HCT116 (cell line): ENCODE measurements around the gene PIEZO2. TPM values are rescaled to one million over a fixed set of nuclear protein-coding genes. Genes with fewer than 3 reads are reported as not detected.

Experiments
- ATAC-seq: fragments of 200-7000 bp; cut with Tn5 transposase; 2 replicates; pipeline ENCODE4 v1.9.1; 2020; ENCODE audit warnings: mild to moderate bottlenecking, moderate library complexity
- BruUV-seq: library from RNA; stranded (reverse); fragments of 400-500 nt; replicated peaks from 2 replicates; lab custom pipeline; 2021; lab: Mats Ljungman, UMichigan
- CTCF ChIA-PET: fragments of 300-600 bp; sonication (Branson Sonifier 250); formaldehyde crosslinking; loops from one replicate; lab custom pipeline; 2021; ENCODE audit warnings: antibody characterized with exemption; lab: Charles Lee
- POLR2A ChIA-PET: fragments of 300-600, 350-600 bp; sonication (Branson Sonifier 250); formaldehyde crosslinking; loops from one replicate; lab custom pipeline; 2021; ENCODE audit warnings: antibody characterized with exemption; lab: Charles Lee
- RAD21 ChIA-PET, 2 experiments: fragments of 300-600 bp; sonication (Branson Sonifier 250); formaldehyde crosslinking; loops; one replicate each; lab custom pipeline; 2023; ENCODE audit warnings: low total read pairs in 2 of 2; ENCODE audit not compliant: uncharacterized antibody in 2 of 2, unreplicated experiment in 2 of 2, low non-redundant PET in 1 of 2; lab: Charles Lee
- DNase-seq: peaks from one replicate; pipeline ENCODE4 v3.0.0-alpha.2; 2010; ENCODE audit warnings: low read depth, low spot score
- H2AFZ ChIP-seq: fragments of 200-600 bp; shearing (Covaris generic), sonication (generic); 2 replicates; pipeline ENCODE4 v1.6.1; 2017; ENCODE audit warnings: low read depth, mixed run types, mixed read lengths, antibody characterized with exemption, low read length; ENCODE audit not compliant: poor library complexity, severe bottlenecking
- H3K27ac ChIP-seq: 2 replicates; pipeline ENCODE4 v1.5.1; 2012; ENCODE audit warnings: low read depth, low read length
- H3K27me3 ChIP-seq: fragments of 200-600 bp; sonication (generic); 2 replicates; pipeline ENCODE4 v1.6.1; 2016; ENCODE audit warnings: mixed run types, low read length, mixed read lengths; ENCODE audit not compliant: insufficient read depth
- H3K36me3 ChIP-seq, 2 experiments: fragments of 200-500 bp in 1 of 2; fragments of 200-600 bp in 1 of 2; sonication (Bioruptor generic) in 1 of 2; sonication (generic) in 1 of 2; 2 replicates each; pipeline versions ENCODE4 v1.5.1 to v1.6.1; 2014 to 2016; ENCODE audit warnings: low read length in 2 of 2, inconsistent platforms in 1 of 2, mixed read lengths in 1 of 2, mixed run types in 1 of 2; ENCODE audit not compliant: insufficient read depth in 2 of 2, control insufficient read depth in 1 of 2
- H3K4me1 ChIP-seq, 2 experiments: fragments of 200-600 bp in 1 of 2; sonication (generic) in 1 of 2; 2 replicates each; pipeline versions ENCODE4 v1.5.1 to v1.6.1; 2012 to 2017; ENCODE audit warnings: low read length in 2 of 2, inconsistent platforms in 1 of 2, mild to moderate bottlenecking in 1 of 2, mixed read lengths in 1 of 2, mixed run types in 1 of 2, moderate library complexity in 1 of 2; ENCODE audit not compliant: insufficient read depth in 2 of 2, control insufficient read depth in 1 of 2
- H3K4me2 ChIP-seq: fragments of 200-600 bp; sonication (generic); 2 replicates; pipeline ENCODE4 v1.6.1; 2017; ENCODE audit warnings: mixed run types, low read length, mixed read lengths
- H3K4me3 ChIP-seq, 2 experiments: fragments of 200-600 bp in 1 of 2; sonication (generic) in 1 of 2; replicated peaks in 1 of 2; 2 replicates each; pipeline ENCODE4 v1.5.1; 2011 to 2016; ENCODE audit warnings: low read length in 2 of 2, control low read depth in 1 of 2, low read depth in 1 of 2, mild to moderate bottlenecking in 1 of 2, mixed read lengths in 1 of 2, mixed run types in 1 of 2
- H3K79me2 ChIP-seq: fragments of 200-600 bp; sonication (generic); 2 replicates; pipeline ENCODE4 v1.6.1; 2017; ENCODE audit warnings: mild to moderate bottlenecking, mixed run types, low read length, moderate library complexity, mixed read lengths; ENCODE audit not compliant: insufficient read depth
- H3K9ac ChIP-seq: fragments of 200-600 bp; sonication (generic); 2 replicates; pipeline ENCODE4 v1.6.1; 2016; ENCODE audit warnings: low read length, mixed read lengths
- H3K9me2 ChIP-seq: fragments of 200-600 bp; sonication (generic), shearing (Covaris generic); 2 replicates; pipeline ENCODE4 v1.6.1; 2017; ENCODE audit warnings: mixed run types, mild to moderate bottlenecking, moderate library complexity; ENCODE audit not compliant: insufficient read depth
- H3K9me3 ChIP-seq, 2 experiments: fragments of 200-500 bp in 1 of 2; fragments of 200-600 bp in 1 of 2; sonication (Bioruptor generic) in 1 of 2; sonication (generic) in 1 of 2; 2 replicates each; pipeline ENCODE4 v1.6.1; 2014 to 2017; ENCODE audit warnings: low read length in 2 of 2, mixed read lengths in 2 of 2, inconsistent platforms in 1 of 2, low read depth in 1 of 2, mild to moderate bottlenecking in 1 of 2, mixed run types in 1 of 2, moderate library complexity in 1 of 2; ENCODE audit not compliant: control insufficient read depth in 1 of 2, insufficient read depth in 1 of 2
- H4K20me1 ChIP-seq: fragments of 200-600 bp; sonication (generic), shearing (Covaris generic); 2 replicates; pipeline ENCODE4 v1.6.1; 2017; ENCODE audit warnings: mixed run types, mild to moderate bottlenecking, moderate library complexity; ENCODE audit not compliant: insufficient read depth
- CBX3 ChIP-seq: IDR thresholded peaks from 2 replicates; pipeline ENCODE4 v1.6.1; 2012; ENCODE audit warnings: low read depth
- CEBPB ChIP-seq: IDR thresholded peaks from 2 replicates; pipeline ENCODE4 v1.6.1; 2012; ENCODE audit warnings: low read depth
- CTCF ChIP-seq, 3 experiments: fragments of 200-600 bp in 1 of 3; sonication (generic) in 1 of 3; IDR thresholded peaks in 2 of 3; conservative IDR thresholded peaks in 1 of 3; 2 replicates each; pipeline ENCODE4 v1.5.1; 2012 to 2017; ENCODE audit warnings: low read depth in 2 of 3, low read length in 2 of 3, antibody characterized with exemption in 1 of 3, borderline replicate concordance in 1 of 3, control low read depth in 1 of 3, mild to moderate bottlenecking in 1 of 3, mixed read lengths in 1 of 3, mixed run types in 1 of 3, moderate library complexity in 1 of 3; ENCODE audit not compliant: insufficient read depth in 1 of 3
- EGR1 ChIP-seq: IDR thresholded peaks from 2 replicates; pipeline ENCODE4 v1.6.1; 2012; ENCODE audit warnings: low read depth
- ELF1 ChIP-seq: IDR thresholded peaks from 2 replicates; pipeline ENCODE4 v1.6.1; 2012; ENCODE audit warnings: low read depth, borderline replicate concordance
- EZH2 ChIP-seq: fragments of 200-600 bp; sonication (generic); IDR thresholded peaks from 2 replicates; pipeline ENCODE4 v1.6.1; 2017; ENCODE audit warnings: antibody characterized with exemption, mixed run types
- JUND ChIP-seq: IDR thresholded peaks from 2 replicates; pipeline ENCODE4 v1.6.1; 2012
- MAX ChIP-seq: IDR thresholded peaks from 2 replicates; pipeline ENCODE4 v1.6.1; 2012
- POLR2AphosphoS5 ChIP-seq: IDR thresholded peaks from 2 replicates; pipeline ENCODE4 v1.6.1; 2011; ENCODE audit warnings: mild to moderate bottlenecking, low read depth, low read length, moderate library complexity
- RAD21 ChIP-seq: IDR thresholded peaks from 2 replicates; pipeline ENCODE4 v1.6.1; 2012; ENCODE audit warnings: low read depth, mild to moderate bottlenecking
- SIN3A ChIP-seq: IDR thresholded peaks from 2 replicates; pipeline ENCODE4 v1.6.1; 2012; ENCODE audit warnings: low read depth
- SP1 ChIP-seq: IDR thresholded peaks from 2 replicates; pipeline ENCODE4 v1.6.1; 2012; ENCODE audit warnings: low read depth
- TCF7L2 ChIP-seq: IDR thresholded peaks from 2 replicates; pipeline ENCODE4 v1.7.0; 2011; ENCODE audit warnings: borderline replicate concordance, inconsistent platforms; ENCODE audit not compliant: insufficient read depth, insufficient read length; ENCODE audit errors: extremely low read depth
- ZBTB33 ChIP-seq: IDR thresholded peaks from 2 replicates; pipeline ENCODE4 v1.6.1; 2011; ENCODE audit warnings: mild to moderate bottlenecking, low read length, moderate library complexity; ENCODE audit not compliant: insufficient replicate concordance; ENCODE audit errors: extremely low read depth
- ZFX ChIP-seq: fragments of 450-650 bp; IDR thresholded peaks from 2 replicates; pipeline ENCODE4 v1.6.1; 2017
- ZNF274 ChIP-seq: fragments of 200-500 bp; sonication (Bioruptor generic); IDR thresholded peaks from 2 replicates; pipeline ENCODE4 v1.6.1; 2014; ENCODE audit warnings: mild to moderate bottlenecking, low read depth, low read length, inconsistent platforms
- intact Hi-C: fragments of 100-400 bp; cut with micrococcal nuclease; formaldehyde crosslinking; loops from 2 replicates; pipeline ENCODE4 v1.10.0; 2022
- total RNA-seq: library from RNA; stranded (reverse); gene quantifications from one replicate; pipeline ENCODE4 v1.2.1, GENCODE V29; 2021; ENCODE audit not compliant: unreplicated experiment

Gene PIEZO2
- total RNA-seq, 1 experiment from 2014 or later = 0.34 TPM

GRCh38 chr18:11160313-11160712, 10.9 kb upstream of the PIEZO2 start:
- CTCF ChIA-PET = no interaction called here
- POLR2A ChIA-PET = no interaction called here
- H3K27ac ChIP-seq = no peak overlapping the region
- H3K79me2 ChIP-seq = no peaks in the 10 kb centered on the region
- H3K27me3 ChIP-seq = peaks cover 18% of the 10 kb centered on the region; the same call in 1 of the 2 replicates
- H3K4me3 ChIP-seq = no peak overlapping the region
- TF ChIP-seq SIN3A = no peak
- no peak for TF ChIP-seq POLR2AphosphoS5
- TF ChIP-seq SP1 = no peak
- no peak for TF ChIP-seq ZBTB33
- TF ChIP-seq CEBPB = no peak
- no peak for TF ChIP-seq ZFX
- no peak for TF ChIP-seq RAD21
- TF ChIP-seq ZNF274 = no peak
- no peak for TF ChIP-seq EGR1
- H2AFZ ChIP-seq = no peak overlapping the region
- no TSS peak for BruUV-seq
- H3K9me3 ChIP-seq = no peaks in the 10 kb centered on the region
- intact Hi-C loops = loop anchor here (10.0 kb wide), 1 partner anchor 224 kb away; no protein-coding TSS in a partner anchor
- RAD21 ChIA-PET = no interaction called here
- no peaks in the 10 kb centered on the region for H3K36me3 ChIP-seq
- no peaks in the 10 kb centered on the region for H3K4me1 ChIP-seq
- H3K4me2 ChIP-seq = no peak overlapping the region
- H3K9ac ChIP-seq = no peak overlapping the region
- no peak for ATAC-seq
- no peaks in the 10 kb centered on the region for H4K20me1 ChIP-seq
- no peaks in the 10 kb centered on the region for H3K9me2 ChIP-seq
- no peak for DNase-seq

GRCh38 chr18:11159844-11160243, 10.5 kb upstream of the PIEZO2 start:
- ChIA-PET POLR2A (no interaction called here), RAD21 (no interaction called here), CTCF (no interaction called here)
- H3K36me3 ChIP-seq = no peaks in the 10 kb centered on the region
- no peak for TF ChIP-seq TCF7L2
- TF ChIP-seq MAX = no peak
- no peak for TF ChIP-seq ZFX
- TF ChIP-seq ELF1 = no peak
- TF ChIP-seq POLR2AphosphoS5 = no peak
- TF ChIP-seq CBX3 = no peak
- no peak for TF ChIP-seq JUND
- TF ChIP-seq EZH2 = no peak
- TF ChIP-seq CTCF (IDR thresholded peaks at IDR 0.05 in 2 of 3, conservative IDR thresholded peaks at IDR 0.05 in 1 of 3; ENCODE audit: borderline replicate concordance in 1 of 3, insufficient read depth in 1 of 3, low read depth in 2 of 3, low read length in 2 of 3) = no peak
- H3K9me3 ChIP-seq = no peaks in the 10 kb centered on the region
- no peak overlapping the region for H3K9ac ChIP-seq
- peaks cover 22% of the 10 kb centered on the region; the same call in 1 of the 2 replicates for H3K27me3 ChIP-seq
- H3K9me2 ChIP-seq = no peaks in the 10 kb centered on the region
- no peaks in the 10 kb centered on the region for H3K4me1 ChIP-seq
- DNase-seq = no peak
- ATAC-seq = no peak
- H3K4me3 ChIP-seq = no peak overlapping the region
- H3K4me2 ChIP-seq = no peak overlapping the region
- intact Hi-C loops = loop anchor here (10.0 kb wide), 1 partner anchor 225 kb away; no protein-coding TSS in a partner anchor
- no peaks in the 10 kb centered on the region for H4K20me1 ChIP-seq
- BruUV-seq = no TSS peak
- no peak overlapping the region for H3K27ac ChIP-seq
- no peaks in the 10 kb centered on the region for H3K79me2 ChIP-seq
- H2AFZ ChIP-seq = no peak overlapping the region
